Measurements from ENCODE around the gene FBXL14. TPM values are rescaled to one million over a fixed set of nuclear protein-coding genes. Genes with fewer than 3 reads are reported as not detected.

The FBXL14 gene
- total and polyA plus RNA-seq, 10 donors = 1.9 to 21.4 (median 18.7) TPM

DNA sequence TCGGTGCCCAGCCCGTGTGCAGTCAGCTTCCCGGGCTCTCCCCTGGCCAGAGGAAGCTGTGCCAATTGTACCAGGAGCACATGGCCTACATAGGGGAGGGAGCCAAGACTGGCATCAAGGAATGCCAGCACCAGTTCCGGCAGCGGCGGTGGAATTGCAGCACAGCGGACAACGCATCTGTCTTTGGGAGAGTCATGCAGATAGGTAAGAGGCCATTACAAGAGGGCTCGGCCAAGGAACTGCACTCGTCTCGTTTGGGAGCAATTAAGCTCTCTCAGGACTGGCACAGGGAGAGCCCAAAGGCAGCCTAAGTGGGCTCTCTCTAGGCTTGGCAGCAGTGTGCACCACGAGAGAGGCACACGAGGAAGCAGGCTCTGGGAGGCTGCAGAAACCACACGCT is 38.3 kb upstream of the FBXL14 start:
- no peaks in the 10 kb centered on the region for H3K36me3 ChIP-seq
- no peak overlapping the region for H3K4me3 ChIP-seq
- no peak overlapping the region for H3K27ac ChIP-seq
- DNase-seq = no peak
- 80 to 91% (median 86%) methylated on average over 10 to 14 of the region's 14 CpGs for WGBS, 5 donors
- H3K27me3 ChIP-seq (replicated peaks in 1 of 7) = peaks cover 0 to 58% (median 26%) of the 10 kb centered on the region in 7 donors
- H3K4me1 ChIP-seq = peaks cover 11 to 66% (median 37%) of the 10 kb centered on the region in 6 donors
- TF ChIP-seq, protein P1, sequence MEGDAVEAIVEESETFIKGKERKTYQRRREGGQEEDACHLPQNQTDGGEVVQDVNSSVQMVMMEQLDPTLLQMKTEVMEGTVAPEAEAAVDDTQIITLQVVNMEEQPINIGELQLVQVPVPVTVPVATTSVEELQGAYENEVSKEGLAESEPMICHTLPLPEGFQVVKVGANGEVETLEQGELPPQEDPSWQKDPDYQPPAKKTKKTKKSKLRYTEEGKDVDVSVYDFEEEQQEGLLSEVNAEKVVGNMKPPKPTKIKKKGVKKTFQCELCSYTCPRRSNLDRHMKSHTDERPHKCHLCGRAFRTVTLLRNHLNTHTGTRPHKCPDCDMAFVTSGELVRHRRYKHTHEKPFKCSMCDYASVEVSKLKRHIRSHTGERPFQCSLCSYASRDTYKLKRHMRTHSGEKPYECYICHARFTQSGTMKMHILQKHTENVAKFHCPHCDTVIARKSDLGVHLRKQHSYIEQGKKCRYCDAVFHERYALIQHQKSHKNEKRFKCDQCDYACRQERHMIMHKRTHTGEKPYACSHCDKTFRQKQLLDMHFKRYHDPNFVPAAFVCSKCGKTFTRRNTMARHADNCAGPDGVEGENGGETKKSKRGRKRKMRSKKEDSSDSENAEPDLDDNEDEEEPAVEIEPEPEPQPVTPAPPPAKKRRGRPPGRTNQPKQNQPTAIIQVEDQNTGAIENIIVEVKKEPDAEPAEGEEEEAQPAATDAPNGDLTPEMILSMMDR (IDR thresholded peaks at IDR 0.05 in 8 of 11, conservative IDR thresholded peaks at IDR 0.05 in 3 of 11) = no peak
- no peak for TF ChIP-seq POLR2A (IDR thresholded peaks at IDR 0.05)
- no peak for TF ChIP-seq POLR2AphosphoS5 (IDR thresholded peaks at IDR 0.05)
- H3K9me3 ChIP-seq = no peaks in the 10 kb centered on the region
- intact Hi-C loops (cut with DNase I; ENCODE audit: low total_unique reads) = no loop called here

DNA sequence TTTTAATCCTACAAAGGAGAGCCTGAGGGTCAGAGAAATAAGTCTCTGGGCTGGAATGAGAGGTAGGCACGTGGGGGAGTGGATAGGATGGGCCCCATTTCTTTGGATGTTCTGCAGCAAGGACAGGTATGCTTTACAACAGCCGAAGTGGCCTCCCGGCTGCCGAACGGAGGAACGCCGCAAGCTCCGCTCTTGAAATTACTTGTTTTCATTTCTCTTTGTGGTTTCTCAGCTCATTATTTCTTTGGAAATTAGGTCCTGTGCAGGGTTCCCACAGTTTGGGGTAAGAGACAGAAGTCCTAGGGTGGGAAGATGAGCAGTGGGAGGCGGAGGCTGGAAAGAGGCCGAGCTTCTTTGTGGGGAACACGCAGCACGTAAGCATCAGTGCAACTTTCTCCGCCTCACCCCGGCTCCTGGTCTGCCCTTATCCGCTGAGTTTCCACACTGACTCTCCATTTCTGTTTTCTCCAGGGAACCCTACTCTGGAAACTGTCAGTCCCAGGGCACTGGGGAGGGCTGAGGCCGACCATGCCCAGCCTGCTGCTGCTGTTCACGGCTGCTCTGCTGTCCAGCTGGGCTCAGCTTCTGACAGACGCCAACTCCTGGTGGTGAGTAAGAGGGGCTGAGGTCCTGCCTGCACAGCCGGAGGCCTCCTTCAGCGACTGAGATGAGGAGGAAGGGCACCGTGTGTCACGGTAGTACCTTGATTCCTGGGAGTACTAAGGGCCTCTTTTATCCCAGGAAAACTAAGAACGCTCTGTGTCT is 36.6 kb upstream of the FBXL14 start:
- DNase-seq = no peak
- peaks cover 0 to 56% (median 26%) of the 10 kb centered on the region in 7 donors for H3K27me3 ChIP-seq (replicated peaks in 1 of 7)
- no peaks in the 10 kb centered on the region for H3K36me3 ChIP-seq
- H3K4me1 ChIP-seq = peaks cover 11 to 64% (median 37%) of the 10 kb centered on the region in 6 donors
- no peak overlapping the region for H3K27ac ChIP-seq
- intact Hi-C loops (cut with DNase I; ENCODE audit: low total_unique reads) = no loop called here
- WGBS, 5 donors = 28 to 39% (median 33%) methylated on average over 22 to 23 of the region's 23 CpGs
- peak overlapping the region in 5 of 8 donors; percentile 44 to 72 (median 50) for H3K4me3 ChIP-seq
- H3K9me3 ChIP-seq = no peaks in the 10 kb centered on the region
- TF ChIP-seq POLR2A (IDR thresholded peaks at IDR 0.05) (no peak), POLR2AphosphoS5 (IDR thresholded peaks at IDR 0.05) (no peak)
- TF ChIP-seq, protein P1 (IDR thresholded peaks at IDR 0.05 in 8 of 11, conservative IDR thresholded peaks at IDR 0.05 in 3 of 11) = no peak

GRCh38 chr12:1630133-1630826 is 35.9 kb upstream of the FBXL14 start:
- DNase-seq = peak; percentile 84
- Histone ChIP-seq H3K4me1 (peaks cover 11 to 58% (median 36%) of the 10 kb centered on the region in 6 donors), H3K36me3 (no peaks in the 10 kb centered on the region), H3K9me3 (no peaks in the 10 kb centered on the region), H3K27me3 (replicated peaks in 1 of 7) (peaks cover 0 to 50% (median 26%) of the 10 kb centered on the region in 7 donors), H3K4me3 (peak overlapping the region; percentile 32 to 72 (median 46)), H3K27ac (no peak overlapping the region)
- intact Hi-C loops (cut with DNase I; ENCODE audit: low total_unique reads) = no loop called here
- WGBS, 5 donors = 1 to 11% (median 1%) methylated on average over 6 to 58 of the region's 58 CpGs
- TF ChIP-seq POLR2A (IDR thresholded peaks at IDR 0.05) = no peak
- peak in 1 of 3 donors; percentile 27 for TF ChIP-seq POLR2AphosphoS5 (IDR thresholded peaks at IDR 0.05)
- TF ChIP-seq, protein P1 (IDR thresholded peaks at IDR 0.05 in 8 of 11, conservative IDR thresholded peaks at IDR 0.05 in 3 of 11) = peak in 4 of 11 experiments; percentile 7 to 37 (median 24)
